SW 1271 (cell line): ENCODE data around the gene SF3B1.
"Not testable (repeated sequence)": the region's sequence is repeated elsewhere in the genome, so short reads cannot be mapped to it uniquely, and the experiment has no call there.

Experiments used
- DNase-seq, 2 experiments: peaks; one replicate each; lab custom pipeline; 2025; lab: John Stamatoyannopoulos, UW

The SF3B1 gene

GRCh38 chr2:197433780-197434438, 919 bp downstream of the SF3B1 start:
- no peak for DNase-seq

DNA sequence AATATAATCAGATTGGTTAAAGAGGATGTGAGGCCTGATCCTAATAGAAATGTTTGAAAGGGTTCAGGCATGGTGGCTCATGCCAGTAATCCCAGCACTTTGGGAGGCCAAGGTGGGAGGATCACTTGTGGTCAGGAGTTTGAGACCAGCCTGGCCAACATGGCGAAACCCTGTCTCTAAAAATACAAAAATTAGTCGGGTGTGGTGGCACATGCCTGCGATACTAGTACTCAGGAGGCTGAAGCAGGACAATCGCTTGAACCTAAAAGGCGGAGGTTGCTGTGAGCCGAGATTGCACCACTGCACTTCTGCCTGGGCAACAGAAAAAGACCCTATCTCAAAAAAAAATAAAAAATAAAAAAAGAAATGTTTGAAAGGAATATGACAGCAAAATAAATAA, 2.3 kb downstream of the SF3B1 start:
- DNase-seq = not testable (repeated sequence)

- DNase-seq = no peak
Measured at GRCh38 chr2:197431858-197432257, 3.0 kb downstream of the SF3B1 start.

DNA sequence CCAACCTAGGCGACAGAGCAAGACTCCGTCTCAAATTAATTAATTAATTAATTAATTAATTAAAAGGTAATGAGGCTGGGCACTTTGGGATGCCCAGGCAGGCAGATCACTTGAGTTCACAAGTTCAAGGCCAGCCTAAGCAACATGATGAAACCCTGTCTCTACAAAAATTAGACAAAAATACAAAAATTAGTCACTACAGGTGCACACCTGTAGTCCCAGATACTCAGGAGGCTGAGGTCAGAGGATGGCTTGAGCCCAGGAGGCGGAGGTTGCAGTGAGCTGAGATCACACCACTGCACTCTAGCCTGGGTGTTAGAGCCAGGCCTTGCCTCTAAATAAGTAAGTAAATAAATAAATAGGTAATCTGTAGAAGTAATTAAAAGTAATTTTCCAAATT, 6.8 kb downstream of the SF3B1 start:
- DNase-seq = no peak

DNA sequence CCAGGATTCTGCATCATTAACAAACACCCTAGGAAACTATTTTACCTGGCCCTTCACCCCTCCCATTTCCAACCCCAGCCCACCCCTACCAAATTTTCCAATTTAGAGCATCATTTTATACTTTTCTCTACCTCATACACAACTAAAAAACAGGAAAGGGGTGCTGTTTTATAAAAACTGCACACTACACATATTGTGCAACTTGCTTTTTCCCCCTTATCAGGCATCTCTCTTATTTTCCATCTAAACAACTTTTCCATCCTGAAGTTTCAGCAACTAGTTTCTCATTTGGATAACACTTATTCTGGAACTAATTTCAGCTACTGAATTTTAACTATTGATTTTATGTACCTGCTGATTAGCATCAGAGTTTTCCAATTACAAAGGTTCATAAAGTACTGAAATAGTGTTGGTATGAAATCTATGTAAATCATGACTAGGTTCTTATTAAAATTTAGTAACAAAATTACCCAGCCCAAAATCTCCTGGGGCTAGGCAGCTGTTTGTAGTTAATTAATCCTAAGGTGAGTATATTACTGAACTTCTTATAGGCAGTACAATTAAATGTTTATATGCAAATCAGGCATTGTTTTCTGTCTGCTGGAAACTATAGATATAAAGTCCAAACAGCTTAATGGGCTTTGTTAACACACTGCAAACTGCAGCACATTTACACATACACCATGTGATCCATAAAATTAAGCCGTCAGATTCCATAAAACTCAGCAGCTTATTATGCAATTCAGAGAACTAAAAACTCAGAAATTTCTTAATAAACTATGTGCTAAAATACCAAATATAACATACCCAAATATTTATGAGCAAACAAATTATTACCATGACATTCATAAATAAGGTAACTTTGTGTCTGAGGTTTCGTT, 7.9 kb downstream of the SF3B1 start:
- DNase-seq = no peak

- no peak for DNase-seq
Measured at GRCh38 chr2:197425550-197425949, 9.3 kb downstream of the SF3B1 start.

DNA sequence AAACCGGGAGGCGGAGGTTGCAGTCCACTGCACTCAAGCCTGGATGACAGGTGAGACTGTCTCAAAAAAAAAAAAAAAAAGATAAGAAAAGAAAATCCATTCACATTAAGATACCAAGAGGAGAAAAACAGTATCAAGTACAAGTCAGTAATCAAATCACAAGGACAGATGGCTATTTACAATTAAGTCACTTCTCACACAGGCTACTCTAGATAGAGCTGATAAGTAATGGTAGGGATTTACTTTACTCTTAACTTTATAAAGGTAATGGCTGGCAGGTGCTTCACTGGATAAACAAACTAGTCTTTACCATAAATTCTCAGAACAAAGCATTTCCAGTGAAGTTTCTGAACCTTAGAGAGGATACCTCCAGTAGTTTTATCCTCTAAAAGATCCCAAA, 11.5 kb downstream of the SF3B1 start:
- no peak for DNase-seq

DNA sequence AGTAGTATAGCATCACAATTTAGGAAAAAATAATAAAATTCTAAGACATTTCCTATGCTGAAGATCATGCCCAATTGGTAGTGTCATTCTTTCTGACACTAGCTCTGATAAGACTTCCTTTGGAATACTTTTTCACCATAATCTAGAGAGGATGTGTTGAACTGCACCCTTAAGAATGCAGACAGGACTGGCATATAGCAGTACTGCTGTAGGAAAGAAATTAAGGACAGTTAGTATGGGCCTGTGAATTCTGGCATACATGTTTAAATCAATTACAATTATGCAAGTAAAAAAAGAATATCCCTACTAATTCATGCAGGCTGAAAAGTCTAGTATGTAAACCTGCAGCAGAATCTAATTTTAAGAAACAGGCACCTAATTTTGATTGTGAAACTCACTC, 15.4 kb downstream of the SF3B1 start:
- DNase-seq = no peak

DNA sequence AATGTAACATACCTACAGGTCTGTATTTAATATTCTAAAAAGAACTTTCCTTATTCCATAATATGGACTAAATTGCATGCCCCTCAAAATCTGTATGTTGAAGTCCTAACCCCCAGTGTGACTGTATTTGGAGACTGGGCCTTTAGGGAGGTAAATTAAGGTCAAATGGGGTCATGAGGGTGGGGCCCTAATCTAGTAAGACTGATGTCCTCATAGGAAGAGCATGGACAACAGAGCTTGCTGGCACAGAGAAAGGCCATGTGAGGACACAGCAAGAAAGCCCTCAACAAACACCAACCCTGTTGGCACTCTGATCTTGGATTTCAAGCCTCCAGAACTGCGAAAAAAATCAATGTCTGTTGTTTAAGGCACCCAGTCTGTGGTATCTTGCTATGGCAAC, 18.6 kb downstream of the SF3B1 start:
- no peak for DNase-seq

GRCh38 chr2:197414515-197414914, 20.3 kb downstream of the SF3B1 start:
- DNase-seq = no peak

- DNase-seq = no peak
Measured at GRCh38 chr2:197414039-197414438, 20.8 kb downstream of the SF3B1 start.

DNA sequence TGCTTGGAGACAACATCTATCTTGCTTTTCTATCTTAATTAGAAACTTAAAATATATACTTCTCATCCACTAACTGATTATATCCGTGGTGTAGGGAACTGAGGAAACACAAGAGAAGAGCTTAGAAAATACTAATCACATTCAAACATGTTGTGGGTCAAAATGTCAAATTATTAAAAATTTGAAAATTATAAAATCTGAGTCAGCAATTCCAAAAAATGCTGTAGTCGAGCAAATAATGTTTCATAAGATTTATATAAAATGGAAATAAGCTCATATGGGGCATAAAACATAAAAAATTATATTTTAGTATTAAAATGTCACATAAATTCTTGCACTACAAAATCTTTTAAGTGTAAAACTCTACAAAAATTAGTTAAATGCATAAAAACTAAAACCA, 29.2 kb downstream of the SF3B1 start:
- no peak for DNase-seq

GRCh38 chr2:197399887-197400540, 34.8 kb downstream of the SF3B1 start:
- peak in 1 of 2 experiments; percentile 11 for DNase-seq

- DNase-seq = no peak
Measured at GRCh38 chr2:197398913-197399312, 35.9 kb downstream of the SF3B1 start.

- DNase-seq = no peak
Measured at GRCh38 chr2:197391220-197391717, 43.6 kb downstream of the SF3B1 start.

GRCh38 chr2:197388866-197389587, 45.8 kb downstream of the SF3B1 start:
- DNase-seq = no peak

GRCh38 chr2:197387179-197387578, 47.6 kb downstream of the SF3B1 start:
- DNase-seq = no peak

GRCh38 chr2:197386242-197386641, 48.6 kb downstream of the SF3B1 start:
- no peak for DNase-seq

GRCh38 chr2:197383825-197384224, 51.0 kb downstream of the SF3B1 start:
- no peak for DNase-seq

- no peak for DNase-seq
Measured at GRCh38 chr2:197381641-197382040, 53.2 kb downstream of the SF3B1 start.

GRCh38 chr2:197379918-197380309, 54.9 kb downstream of the SF3B1 start:
- not testable (repeated sequence) for DNase-seq

GRCh38 chr2:197379308-197379917, 55.4 kb downstream of the SF3B1 start:
- DNase-seq = not testable (repeated sequence)
